Measurements from ENCODE around the gene ACTL8. TPM values are rescaled to one million over a fixed set of nuclear protein-coding genes. Genes with fewer than 3 reads are reported as not detected.

The ACTL8 gene
- total and polyA plus RNA-seq, 2 of the 4 experiments (the other 2 are of a cell fraction): under 0.01 to 0.07 TPM

- WGBS, 2 experiments (ENCODE audit: extremely low coverage in 2 of 2, insufficient read length in 1 of 2): 70% methylated on average over 11 of the region's 25 CpGs; no CpG with 5 or more reads in 1 of the 2 experiments
- no peaks in the 10 kb centered on the region for H3K4me1 ChIP-seq (ENCODE audit: control insufficient read depth, insufficient read depth, low read length)
- no peak overlapping the region for H3K9ac ChIP-seq (ENCODE audit: low read depth, low read length)
- no peak overlapping the region for H2BK5ac ChIP-seq (ENCODE audit: low read depth, low read length, poor library complexity, severe bottlenecking)
- H3K4me2 ChIP-seq (ENCODE audit: low read depth, low read length): no peak overlapping the region
- H4K5ac ChIP-seq (ENCODE audit: low read depth, low read length): no peak overlapping the region
- no peak for DNase-seq
- H3K18ac ChIP-seq (ENCODE audit: low read depth, low read length): no peak overlapping the region
- intact Hi-C loops (cut with micrococcal nuclease): no loop called here
- ChIA-PET POLR2A (ENCODE audit: unreplicated experiment) (no interaction called here), CTCF (no interaction called here)
- H3K14ac ChIP-seq (replicated peaks; ENCODE audit: low read depth, low read length): no peak overlapping the region
- BruUV-seq (replicated peaks): no TSS peak
- no peaks in the 10 kb centered on the region for H3K9me1 ChIP-seq (ENCODE audit: insufficient read depth, low read length)
- no peaks in the 10 kb centered on the region for H3K9me3 ChIP-seq (ENCODE audit: control insufficient read depth, insufficient read depth, low read length)
- peak overlapping the region; percentile 66 for H2AK9ac ChIP-seq (replicated peaks; ENCODE audit: low read depth, low read length, poor library complexity)
- H2AFZ ChIP-seq (replicated peaks; ENCODE audit: low read length, poor library complexity): no peak overlapping the region
- no peaks in the 10 kb centered on the region for H4K20me1 ChIP-seq (ENCODE audit: insufficient read depth, low read length)
- H3K27ac ChIP-seq (ENCODE audit: insufficient read depth, low read length): no peak overlapping the region
- no peak overlapping the region for H3K4me3 ChIP-seq (ENCODE audit: insufficient read depth, low read depth, low read length)
- no peak overlapping the region for H2BK20ac ChIP-seq (ENCODE audit: low read depth, low read length)
- H3K4ac ChIP-seq (ENCODE audit: low read depth, low read length): no peak overlapping the region
- no peak overlapping the region for H4K91ac ChIP-seq (ENCODE audit: insufficient read depth, low read depth, low read length)
- in situ Hi-C loops (cut with MboI; ENCODE audit: low sequenced_read_pairs): no loop called here
- H3K23ac ChIP-seq (ENCODE audit: low read depth, low read length): no peak overlapping the region
- dilution Hi-C loops (cut with HindIII; ENCODE audit: low sequenced_read_pairs, unreplicated experiment): no loop called here
- no peak for ATAC-seq (ENCODE audit: low read depth)
- no peak overlapping the region for H4K8ac ChIP-seq (ENCODE audit: low read depth in 2 of 2, low read length in 2 of 2)
- no peak overlapping the region for H2AK5ac ChIP-seq (ENCODE audit: low read depth, low read length)
- no peak overlapping the region for H2BK120ac ChIP-seq (ENCODE audit: low read depth, low read length)
- no peak overlapping the region for H2BK15ac ChIP-seq (ENCODE audit: low read depth, low read length)
- H3K27me3 ChIP-seq (ENCODE audit: control insufficient read depth, insufficient read depth, low read length): peaks cover 5% of the 10 kb centered on the region
- no peak overlapping the region for H3K56ac ChIP-seq (ENCODE audit: extremely low read depth, insufficient read depth, low read length)
- no peaks in the 10 kb centered on the region for H3K36me3 ChIP-seq (ENCODE audit: control insufficient read depth, insufficient read depth, low read length)
- H3K79me1 ChIP-seq (ENCODE audit: low read depth in 1 of 2, low read length in 2 of 2): no peaks in the 10 kb centered on the region
- TF ChIP-seq MAFK (IDR thresholded peaks at IDR 0.05; ENCODE audit: low read depth, low read length) (no peak), RCOR1 (IDR thresholded peaks at IDR 0.05; ENCODE audit: insufficient replicate concordance, low read length) (no peak), CHD1 (IDR thresholded peaks at IDR 0.05; ENCODE audit: low read depth, low read length) (no peak), BHLHE40 (IDR thresholded peaks at IDR 0.05; ENCODE audit: low read depth, low read length) (no peak), SMC3 (IDR thresholded peaks at IDR 0.05; ENCODE audit: low read depth, low read length) (no peak), CEBPB (IDR thresholded peaks at IDR 0.05; ENCODE audit: low read depth, low read length) (no peak), ELK1 (IDR thresholded peaks at IDR 0.05; ENCODE audit: borderline replicate concordance, low read depth, low read length) (no peak), POLR2A (IDR thresholded peaks at IDR 0.05; ENCODE audit: low read depth, low read length) (no peak), RFX5 (IDR thresholded peaks at IDR 0.05; ENCODE audit: low read depth, low read length) (no peak), MXI1 (IDR thresholded peaks at IDR 0.05; ENCODE audit: borderline replicate concordance, low read depth, low read length) (no peak), CTCF (conservative IDR thresholded peaks at IDR 0.05; ENCODE audit: low read depth, low read length) (no peak), RAD21 (IDR thresholded peaks at IDR 0.05; ENCODE audit: low read length) (no peak), MAZ (IDR thresholded peaks at IDR 0.05; ENCODE audit: borderline replicate concordance, low read depth, low read length) (no peak), NFE2L2 (IDR thresholded peaks at IDR 0.05; ENCODE audit: low read depth, low read length) (no peak)
- TF ChIP-seq, protein P1, sequence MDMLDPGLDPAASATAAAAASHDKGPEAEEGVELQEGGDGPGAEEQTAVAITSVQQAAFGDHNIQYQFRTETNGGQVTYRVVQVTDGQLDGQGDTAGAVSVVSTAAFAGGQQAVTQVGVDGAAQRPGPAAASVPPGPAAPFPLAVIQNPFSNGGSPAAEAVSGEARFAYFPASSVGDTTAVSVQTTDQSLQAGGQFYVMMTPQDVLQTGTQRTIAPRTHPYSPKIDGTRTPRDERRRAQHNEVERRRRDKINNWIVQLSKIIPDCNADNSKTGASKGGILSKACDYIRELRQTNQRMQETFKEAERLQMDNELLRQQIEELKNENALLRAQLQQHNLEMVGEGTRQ (IDR thresholded peaks at IDR 0.05; ENCODE audit: low read depth, low read length): no peak
Measured at GRCh38 chr1:17717594-17718535, 37.3 kb upstream of the ACTL8 start.

Data from IMR-90 (cell line).